ENCODE data around the gene NEDD1.
A peak's percentile ranks its signal among the peaks of the same experiment; 100 is the strongest.

The NEDD1 gene

DNA sequence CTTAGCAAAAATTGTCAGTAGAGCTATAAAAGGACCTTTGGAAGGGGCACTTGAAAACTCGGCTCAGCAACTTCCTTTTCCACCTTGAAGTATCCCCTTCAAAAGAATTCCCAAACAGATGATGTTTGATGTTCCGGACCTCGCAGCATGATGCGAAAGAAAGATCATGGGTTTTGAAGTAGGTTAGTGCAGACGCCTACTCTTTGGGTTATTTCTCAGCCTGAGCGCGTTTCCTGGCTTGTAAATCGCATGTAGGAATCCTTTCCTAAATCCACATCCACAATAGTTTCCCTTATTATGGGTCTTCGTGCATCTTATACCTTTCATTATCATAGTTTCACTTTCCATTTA, 584 bp upstream of the NEDD1 start:
- DNase-seq: no peak

DNA sequence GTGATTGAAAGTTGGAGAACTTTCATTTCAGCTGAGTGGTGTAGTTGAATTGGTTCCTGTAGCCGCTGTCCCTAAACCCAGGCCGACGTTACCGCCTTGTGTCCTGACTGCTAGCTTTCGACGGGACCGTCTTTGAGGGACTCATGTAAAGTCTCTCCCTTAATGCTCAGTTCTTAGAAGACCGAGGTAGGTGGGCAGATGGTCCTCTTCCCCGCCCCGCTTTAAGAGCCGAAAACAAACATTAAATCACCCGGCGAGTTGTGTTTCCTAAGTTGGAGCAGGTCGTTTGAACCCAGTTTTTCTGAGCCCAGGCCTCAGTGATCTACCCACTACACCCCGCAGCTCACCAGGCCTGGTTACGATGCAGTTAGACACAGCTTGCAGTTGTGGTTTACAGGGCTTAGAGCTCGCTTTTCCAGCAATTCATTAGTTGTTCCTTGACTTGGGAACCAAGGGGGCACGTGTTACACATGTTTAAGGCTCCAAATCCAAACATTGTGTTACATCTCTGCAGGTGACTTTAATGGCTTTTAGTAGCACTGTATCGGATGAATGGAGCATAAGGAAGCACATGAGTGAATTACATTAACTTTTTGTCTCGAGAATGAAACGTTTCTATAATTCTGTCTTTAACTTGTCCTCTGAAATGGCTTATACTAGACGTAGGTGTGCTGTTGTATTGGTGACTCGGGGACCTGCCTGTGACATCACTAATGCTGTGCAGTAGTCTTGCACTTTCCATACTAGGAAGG, 790 bp downstream of the NEDD1 start:
- DNase-seq: no peak

- DNase-seq: no peak
Measured at GRCh38 chr12:96908423-96908675, 1.3 kb downstream of the NEDD1 start.

- no peak for DNase-seq
Measured at GRCh38 chr12:96912261-96912660, 5.2 kb downstream of the NEDD1 start.

- DNase-seq: no peak
Measured at GRCh38 chr12:96912943-96913342, 5.9 kb downstream of the NEDD1 start.

DNA sequence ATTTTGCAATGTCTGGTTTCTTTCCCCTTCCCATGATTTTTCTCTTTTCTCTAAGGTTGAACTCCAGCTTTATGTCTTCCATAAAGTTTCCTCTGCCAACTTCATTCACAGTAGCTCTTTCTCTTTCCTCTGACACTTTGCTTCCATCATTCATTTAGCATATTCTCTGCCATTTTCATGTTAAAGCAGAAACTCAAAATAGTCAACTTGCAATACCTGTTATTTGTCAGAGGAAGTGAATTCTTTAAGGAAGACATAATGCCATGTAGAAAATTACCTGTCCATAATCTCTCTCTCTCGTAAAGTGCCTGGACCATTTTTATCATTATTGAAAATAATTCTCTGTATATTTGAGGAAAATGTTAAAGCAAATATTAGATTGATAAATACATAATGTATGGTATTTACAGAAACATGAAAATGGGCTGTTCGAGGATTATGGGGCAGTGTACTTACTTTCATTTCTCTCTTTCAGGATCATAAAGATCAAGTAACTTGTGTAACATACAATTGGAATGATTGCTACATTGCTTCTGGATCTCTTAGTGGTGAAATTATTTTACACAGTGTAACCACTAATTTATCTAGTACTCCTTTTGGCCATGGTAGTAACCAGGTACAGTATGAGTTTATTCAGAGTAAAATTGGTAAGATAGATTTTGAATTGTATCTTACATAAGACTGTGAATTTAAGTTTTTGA, 12.6 kb downstream of the NEDD1 start:
- no peak for DNase-seq

DNA sequence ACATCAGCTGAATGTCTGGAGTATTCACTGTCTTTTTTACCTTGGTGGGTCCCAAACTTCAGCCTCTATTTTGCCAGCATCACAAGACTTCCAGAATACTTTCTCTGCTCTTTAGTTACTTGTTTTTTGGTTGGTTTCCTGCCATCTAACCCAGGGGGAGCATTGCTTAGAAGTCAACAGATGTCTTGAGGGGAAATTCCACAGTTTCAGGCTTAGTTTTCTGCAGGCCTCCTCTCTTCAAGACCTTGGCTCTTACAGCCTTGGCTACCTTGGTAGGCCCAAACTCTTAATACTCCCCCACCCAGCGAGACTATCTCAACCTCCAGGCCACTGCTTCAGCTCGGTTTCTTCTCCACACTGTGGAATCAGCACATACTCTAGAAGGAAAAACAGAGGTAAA, 41.7 kb downstream of the NEDD1 start:
- no peak for DNase-seq

DNA sequence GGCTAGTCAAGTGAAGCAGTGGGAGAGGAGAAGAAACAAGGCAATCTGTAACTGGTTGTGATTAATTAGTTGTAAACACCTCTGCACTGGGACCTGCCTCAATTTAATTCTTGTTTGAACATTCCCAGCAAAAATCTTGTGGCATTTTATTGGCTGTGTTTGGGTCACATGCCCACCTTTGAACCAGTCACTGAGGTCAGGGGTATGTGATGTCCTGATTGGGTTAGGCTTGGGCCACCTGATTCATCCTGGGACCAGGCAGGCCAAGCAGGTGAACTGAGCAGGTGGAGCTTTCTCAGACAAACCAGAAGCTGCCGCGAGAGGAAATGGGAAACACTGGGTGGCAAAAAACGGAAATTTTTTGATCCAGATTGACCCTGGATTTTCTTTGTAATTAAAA, 72.5 kb downstream of the NEDD1 start:
- no peak for DNase-seq

GRCh38 chr12:96980991-96981414, 73.9 kb downstream of the NEDD1 start:
- no peak for DNase-seq

DNA sequence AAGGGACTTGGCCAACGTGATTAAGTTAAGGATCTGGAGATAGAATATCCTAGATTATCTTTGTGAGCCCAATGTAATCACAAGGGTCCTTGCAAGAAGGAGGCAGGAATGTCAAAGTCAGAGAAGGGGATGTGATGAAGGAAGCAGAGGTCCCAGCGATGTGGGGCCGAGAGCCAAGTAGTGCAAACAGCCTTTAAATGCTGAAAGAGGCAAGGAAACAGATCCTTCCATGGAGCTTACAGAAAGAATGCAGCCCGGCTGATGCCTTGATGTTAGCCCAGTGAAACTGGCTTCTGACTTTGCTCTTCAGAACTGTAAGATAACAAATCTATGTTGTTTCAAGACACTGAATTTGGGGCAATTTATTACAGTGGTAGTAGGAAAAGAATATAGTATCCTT, 74.9 kb downstream of the NEDD1 start:
- DNase-seq: no peak

GRCh38 chr12:96982671-96983070, 75.6 kb downstream of the NEDD1 start:
- no peak for DNase-seq

DNA sequence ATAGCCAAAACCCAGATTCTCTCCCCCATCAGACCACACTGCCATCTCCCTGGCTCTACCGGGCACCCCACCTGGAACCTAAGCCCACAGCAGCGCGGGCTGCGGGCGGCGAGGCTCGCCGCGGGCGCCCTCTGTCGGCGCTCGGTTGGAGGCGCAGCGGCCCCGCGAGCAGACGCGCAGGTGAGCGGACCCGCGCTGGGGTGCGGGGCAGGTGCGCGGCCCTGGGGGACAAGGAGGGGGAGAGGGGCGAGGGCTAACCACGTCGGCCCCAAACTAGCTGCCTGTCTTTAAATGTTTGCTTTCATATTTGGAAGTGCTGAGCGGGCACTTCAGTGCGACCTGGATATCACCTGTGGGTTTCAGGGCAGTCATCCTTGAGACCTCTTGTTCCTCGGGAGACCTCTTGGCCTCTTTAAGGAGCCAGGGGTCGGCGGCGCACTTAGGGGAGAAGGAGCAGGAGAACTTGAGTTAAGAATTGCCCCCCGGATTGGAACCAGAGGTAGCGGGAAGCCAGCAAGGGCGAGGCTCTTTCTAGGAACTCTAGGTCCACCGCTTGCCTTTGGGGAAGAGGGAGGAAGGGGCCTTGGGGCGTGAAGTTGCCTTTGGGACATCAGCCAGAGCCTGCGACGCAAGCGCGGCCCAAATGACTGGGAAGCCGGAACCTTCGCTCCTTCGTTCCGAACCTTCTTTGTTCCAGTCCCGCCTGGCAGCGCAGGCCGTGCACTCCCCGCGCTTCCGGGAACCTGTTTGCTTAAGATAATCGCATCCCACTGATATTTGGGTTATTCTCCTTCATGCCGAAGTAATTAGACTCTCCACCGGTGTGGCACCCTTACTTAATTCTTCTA, 78.7 kb downstream of the NEDD1 start:
- DNase-seq: peak in 1 of 2 donors; percentile 17

DNA sequence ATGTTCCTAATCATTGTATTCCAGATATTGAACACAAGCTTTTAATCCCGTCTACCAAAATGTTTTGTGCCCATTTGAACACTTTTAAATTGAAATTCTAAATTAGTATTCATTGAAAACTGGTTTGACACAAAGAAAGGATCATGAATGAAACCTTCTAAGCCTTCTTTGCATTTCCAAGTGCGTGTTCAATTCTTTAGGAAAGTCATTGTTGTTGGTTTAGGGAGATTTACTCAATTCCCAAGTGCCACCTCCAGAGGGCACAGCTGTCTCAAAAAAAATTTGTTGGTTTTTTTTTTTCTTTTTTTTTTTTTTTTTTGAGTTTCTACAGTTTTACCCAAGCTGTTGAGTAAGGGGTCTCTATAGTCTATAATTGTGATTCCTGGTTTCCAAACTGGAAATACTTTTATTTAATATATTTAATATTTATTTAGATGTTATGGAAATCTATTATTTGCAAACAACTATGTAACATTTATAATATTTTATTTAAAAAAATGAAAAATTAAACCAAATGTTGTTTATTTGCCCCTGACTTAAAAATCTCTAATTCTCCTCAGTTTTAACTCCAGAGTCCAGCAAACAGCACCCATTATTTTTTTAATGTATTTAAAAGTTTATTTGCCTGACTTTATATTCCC, 79.9 kb downstream of the NEDD1 start:
- DNase-seq: peak in 1 of 2 donors; percentile 56

DNA sequence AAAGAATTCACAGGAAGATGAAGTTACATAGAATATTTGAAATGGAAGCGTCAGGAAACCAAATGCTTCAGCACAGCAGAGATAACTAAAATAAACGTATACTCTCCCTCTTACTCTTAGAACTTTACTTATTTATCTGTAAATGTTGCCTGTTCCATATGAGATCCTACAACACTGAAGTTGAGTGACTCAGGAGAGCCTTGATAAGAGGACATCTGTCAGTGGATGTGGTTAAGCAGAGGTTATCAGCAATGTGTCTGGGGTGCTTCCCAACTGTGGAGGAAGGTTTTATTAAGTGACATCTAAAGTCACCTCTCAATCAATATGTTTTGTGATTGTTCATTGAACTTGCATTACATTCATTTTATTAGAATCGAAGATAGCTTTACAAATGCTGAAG, 81.9 kb downstream of the NEDD1 start:
- no peak for DNase-seq

DNA sequence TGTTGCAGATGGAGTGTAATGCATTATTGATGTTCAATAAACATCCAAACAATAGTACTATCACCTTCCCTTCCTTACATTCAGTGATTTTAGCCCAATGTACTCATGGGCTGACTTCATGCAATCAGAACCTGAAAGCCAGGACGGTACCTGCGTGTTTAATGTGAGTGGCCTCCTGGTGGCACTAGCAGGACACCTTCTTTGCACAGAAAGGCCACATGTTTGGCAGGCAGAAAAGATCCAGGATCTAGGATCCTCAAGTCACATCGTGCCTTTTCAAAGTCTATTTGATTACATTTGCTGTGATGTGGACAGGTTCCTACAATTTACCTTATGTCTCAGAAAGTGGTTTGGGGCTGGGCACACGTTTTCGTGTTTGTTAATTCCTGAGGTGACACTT, 82.9 kb downstream of the NEDD1 start:
- no peak for DNase-seq

GRCh38 chr12:96994900-96995299, 87.8 kb downstream of the NEDD1 start:
- no peak for DNase-seq

- no peak for DNase-seq
Measured at GRCh38 chr12:96995861-96996260, 88.8 kb downstream of the NEDD1 start.

GRCh38 chr12:96997797-96998484, 90.9 kb downstream of the NEDD1 start:
- DNase-seq: no peak

DNA sequence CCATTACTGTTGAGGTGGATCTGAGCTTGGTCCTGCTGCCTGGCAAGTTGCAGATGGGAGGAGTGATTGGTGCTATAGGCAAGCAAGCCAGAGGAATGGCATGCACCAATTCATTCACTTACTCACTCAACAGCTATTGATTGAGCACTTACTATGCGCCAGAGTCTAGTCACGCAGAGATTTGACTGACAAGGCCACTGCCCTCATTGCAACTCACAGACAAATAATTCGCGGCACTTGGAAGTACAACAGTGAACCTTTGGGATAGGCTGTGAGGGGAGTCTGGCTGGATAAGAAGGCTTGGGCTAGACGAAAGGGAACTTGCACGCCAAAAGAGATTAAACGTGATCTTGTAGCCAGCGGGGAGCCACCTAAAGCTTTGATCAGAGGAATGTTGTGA, 96.2 kb downstream of the NEDD1 start:
- DNase-seq: no peak
